Ascending aorta (tissue), 2 donors: Measurements from ENCODE around the gene MTFMT. TPM values are rescaled to one million over a fixed set of nuclear protein-coding genes. Genes with fewer than 3 reads are reported as not detected.
A peak's percentile ranks its signal among the peaks of the same experiment; 100 is the strongest.

Source experiments
- DNase-seq, 2 donors: peaks; one replicate each; pipeline ENCODE4 v3.0.0-alpha.2; 2019; ENCODE audit warnings: low spot score in 2 of 2
- H3K27ac ChIP-seq, 2 donors: fragments of 200-600 bp; sonication (generic); one replicate each; pipeline ENCODE4 v1.5.1; 2016 to 2017; ENCODE audit warnings: mild to moderate bottlenecking in 1 of 2
- H3K27me3 ChIP-seq: fragments of 200-600 bp; sonication (generic); one replicate; pipeline ENCODE4 v1.5.1; 2017
- H3K36me3 ChIP-seq, 2 donors: fragments of 200-600 bp; sonication (generic); one replicate each; pipeline ENCODE4 v1.5.1; 2016
- H3K4me1 ChIP-seq, 2 donors: fragments of 200-600 bp; sonication (generic); one replicate each; pipeline ENCODE4 v1.5.1; 2016 to 2017; ENCODE audit warnings: mild to moderate bottlenecking in 1 of 2
- H3K4me3 ChIP-seq, 2 donors: fragments of 200-600 bp; sonication (generic); one replicate each; pipeline ENCODE4 v1.5.1; 2016 to 2017; ENCODE audit warnings: mild to moderate bottlenecking in 1 of 2
- H3K9me3 ChIP-seq, 2 donors: fragments of 200-600 bp; sonication (generic); one replicate each; pipeline ENCODE4 v1.5.1; 2016
- CTCF ChIP-seq, 3 experiments: fragments of 200-600 bp in 2 of 3; fragments of 450-650 bp in 1 of 3; sonication (generic) in 2 of 3; IDR thresholded peaks; one replicate each; pipeline ENCODE4 v1.5.1; 2016 to 2019; ENCODE audit warnings: antibody characterized with exemption in 3 of 3, mild to moderate bottlenecking in 1 of 3, moderate library complexity in 1 of 3
- intact Hi-C: fragments of 100-400 bp; cut with DNase I; formaldehyde crosslinking; loops from one replicate; pipeline ENCODE4 v1.15.1; 2023
- total RNA-seq: library from RNA; depleted of rRNA; stranded (reverse); fragments of >200 nt; gene quantifications from one replicate; pipeline ENCODE4 v1.1.0, GENCODE V29; 2016

MTFMT gene
- total RNA-seq, 1 donor from 2014 or later = 54.7 TPM

- no peaks in the 10 kb centered on the region for H3K36me3 ChIP-seq
- peak; percentile 64 to 95 for DNase-seq
- H3K27ac ChIP-seq = peak within 1 kb of the TSS; percentile 94 to 96
- TF ChIP-seq CTCF (IDR thresholded peaks at IDR 0.05) = no peak
- no peaks in the 10 kb centered on the region for H3K27me3 ChIP-seq
- intact Hi-C loops = loop anchor here (1.0 kb wide), 1 partner anchor 148 kb away; the partner anchor contains the start of gene PLEKHO2
- peak within 1 kb of the TSS; percentile 92 to 98 for H3K4me3 ChIP-seq
- H3K4me1 ChIP-seq = no peaks in the 10 kb centered on the region
- no peaks in the 10 kb centered on the region for H3K9me3 ChIP-seq
Measured at GRCh38 chr15:64989416-64990167, 39.8 kb downstream of the MTFMT start, which contains the start of gene SPG21. TSS of gene SPG21 (minus strand) at chr15:64989914. CDS start at chr15:64983569, 6,345 bp downstream.

GRCh38 chr15:64987136-64987535 lies 42.3 kb downstream of the MTFMT start:
- no peaks in the 10 kb centered on the region for H3K36me3 ChIP-seq
- no peak overlapping the region for H3K4me3 ChIP-seq
- no peak for DNase-seq
- H3K27me3 ChIP-seq = no peaks in the 10 kb centered on the region
- H3K4me1 ChIP-seq = no peaks in the 10 kb centered on the region
- intact Hi-C loops = no loop called here
- no peak overlapping the region for H3K27ac ChIP-seq
- no peaks in the 10 kb centered on the region for H3K9me3 ChIP-seq
- no peak for TF ChIP-seq CTCF (IDR thresholded peaks at IDR 0.05)

GRCh38 chr15:64985366-64986033 lies 43.9 kb downstream of the MTFMT start:
- Histone ChIP-seq H3K4me1 (no peaks in the 10 kb centered on the region), H3K27me3 (no peaks in the 10 kb centered on the region), H3K9me3 (no peaks in the 10 kb centered on the region), H3K27ac (peak overlapping the region; percentile 39 to 57), H3K36me3 (peaks cover under 1 to 4% of the 10 kb centered on the region in 2 donors), H3K4me3 (no peak overlapping the region)
- intact Hi-C loops = no loop called here
- no peak for DNase-seq
- TF ChIP-seq CTCF (IDR thresholded peaks at IDR 0.05) = no peak

- H3K4me1 ChIP-seq = no peaks in the 10 kb centered on the region
- intact Hi-C loops = no loop called here
- no peaks in the 10 kb centered on the region for H3K9me3 ChIP-seq
- H3K27me3 ChIP-seq = no peaks in the 10 kb centered on the region
- no peak for TF ChIP-seq CTCF (IDR thresholded peaks at IDR 0.05)
- no peak overlapping the region for H3K4me3 ChIP-seq
- H3K36me3 ChIP-seq = peaks cover 13 to 29% of the 10 kb centered on the region in 2 donors
- no peak overlapping the region for H3K27ac ChIP-seq
- no peak for DNase-seq
Measured at GRCh38 chr15:64982472-64982871, 47.0 kb downstream of the MTFMT start.

- DNase-seq = no peak
- Histone ChIP-seq H3K4me3 (no peak overlapping the region), H3K27ac (no peak overlapping the region), H3K27me3 (no peaks in the 10 kb centered on the region), H3K4me1 (no peaks in the 10 kb centered on the region), H3K9me3 (no peaks in the 10 kb centered on the region), H3K36me3 (peaks cover 17 to 32% of the 10 kb centered on the region in 2 donors)
- intact Hi-C loops = no loop called here
- TF ChIP-seq CTCF (IDR thresholded peaks at IDR 0.05) = no peak
Measured at GRCh38 chr15:64981812-64982431, 47.5 kb downstream of the MTFMT start.
